Heart left ventricle (tissue), 13 donors: ENCODE results near the gene RACK1.

Source experiments
- CTCF ChIP-seq, 12 donors: fragments of 200-600 bp; sonication (generic) in 4 of 12; IDR thresholded peaks; one replicate each; pipeline versions ENCODE4 v1.5.0 to v1.8.0; 2018 to 2022; ENCODE audit warnings: antibody characterized with exemption in 12 of 12, mild to moderate bottlenecking in 5 of 12
- POLR2A ChIP-seq, 2 donors: fragments of 450-650 bp; IDR thresholded peaks; one replicate each; pipeline ENCODE4 v1.6.1; 2017; ENCODE audit warnings: antibody characterized with exemption in 2 of 2, mild to moderate bottlenecking in 2 of 2, moderate library complexity in 2 of 2
- donor health status: ischemic (EF 13 %, LVEDD 7.1; RV severe dilation, severe dysfunction).
- donor health status: DM: no; HTN: yes; CAD: no.
- donor health status: DM: no; HTN: no; CAD: no.
- donor health status: ischemic (EF 25% LVEDD 6.9; RV normal size, moderate dysfunction).
- donor health status: ischemic (EF 25% LVEDD 5.7; RV mildly dilated, moderate dysfunction).
- donor health status: ischemic (EF 35%, LVEDD 5.7; RV mildly dilated, moderate dysfunction).
- donor health status: nonischemic (EF 11% LVEDD 7.7; RV severe dilation, severe dysfunction).
- donor health status: DM: yes; HTN: yes; CAD: no.
- donor health status: PGD.
- donor health status: ischemic (EF 29% LVEDD 5.4; RV normal size, mild dysfunction).
- donor health status: nonischemic (EF 23%, LVEDD 6.1; RV moderate dilation, normal function).

GRCh38 chr5:181222630-181223057 is 21.1 kb downstream of the RACK1 start:
- TF ChIP-seq CTCF (IDR thresholded peaks at IDR 0.05), result no peak
- TF ChIP-seq POLR2A (IDR thresholded peaks at IDR 0.05), result no peak
